GM21526 (cell line): Measurements from ENCODE around the gene SMC1B.
"Not testable (repeated sequence)": the region's sequence is repeated elsewhere in the genome, so short reads cannot be mapped to it uniquely, and the experiment has no call there.

Experiments
- ATAC-seq: cut with Tn5 transposase; IDR thresholded peaks from one replicate; pipeline ENCODE4 v1.9.1; 2021; ENCODE audit warnings: moderate library complexity; ENCODE audit not compliant: unreplicated experiment, low FRiP score

The SMC1B gene

GRCh38 chr22:45308957-45309421, 104.4 kb downstream of the SMC1B start:
- no peak for ATAC-seq

- ATAC-seq, result no peak
These were observed 104.9 kb downstream of the SMC1B start for GRCh38 chr22:45308391-45308956.

DNA sequence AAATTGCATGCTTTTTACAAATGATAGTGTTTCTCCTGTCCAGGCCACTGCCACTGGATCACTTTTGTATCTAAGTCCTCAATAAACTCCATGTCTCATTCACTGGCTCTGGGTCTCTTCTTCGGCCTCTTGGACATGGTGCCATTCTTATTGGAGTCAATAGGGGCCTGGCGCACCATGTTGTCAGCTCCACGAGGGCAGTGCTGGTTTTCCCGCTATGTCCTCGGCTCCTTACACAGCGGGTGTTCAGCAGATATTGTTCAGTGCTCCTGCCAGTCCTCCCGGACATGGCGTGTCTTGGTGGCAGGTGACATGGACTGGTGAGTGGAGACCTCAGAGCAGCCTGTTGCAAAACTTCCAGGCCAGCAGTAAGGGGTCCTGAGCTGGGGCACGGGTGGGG, 107.3 kb downstream of the SMC1B start:
- ATAC-seq, result no peak

DNA sequence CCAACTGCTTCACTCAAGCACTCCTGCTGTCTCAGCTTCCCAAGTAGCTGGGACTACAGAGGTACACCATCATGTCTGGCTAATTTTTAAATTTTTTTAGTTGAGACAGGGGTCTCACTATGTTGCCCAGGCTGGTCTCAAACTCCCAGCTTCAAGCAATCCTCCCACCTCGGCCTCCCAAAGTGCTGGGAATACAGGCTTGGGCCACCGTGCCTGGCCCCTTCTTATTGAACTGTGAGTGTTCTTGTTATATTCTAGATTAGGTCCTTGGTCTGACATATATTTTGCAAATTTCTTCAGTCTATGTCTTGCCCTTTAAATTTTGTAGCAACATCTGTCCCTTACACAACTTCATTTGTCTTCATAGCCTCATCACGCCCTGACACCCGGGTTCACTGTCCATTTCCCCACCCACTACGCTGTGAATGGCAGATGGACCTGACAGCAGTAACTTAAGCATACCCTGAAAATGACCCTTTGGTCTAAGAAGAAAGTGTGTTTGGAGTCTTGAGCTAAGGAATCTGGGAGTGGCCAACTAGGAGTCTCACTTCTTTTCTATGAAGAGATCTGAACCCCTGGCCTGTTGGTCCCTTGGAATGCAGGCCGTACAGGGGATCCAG, 107.8 kb downstream of the SMC1B start:
- ATAC-seq, result no peak

DNA sequence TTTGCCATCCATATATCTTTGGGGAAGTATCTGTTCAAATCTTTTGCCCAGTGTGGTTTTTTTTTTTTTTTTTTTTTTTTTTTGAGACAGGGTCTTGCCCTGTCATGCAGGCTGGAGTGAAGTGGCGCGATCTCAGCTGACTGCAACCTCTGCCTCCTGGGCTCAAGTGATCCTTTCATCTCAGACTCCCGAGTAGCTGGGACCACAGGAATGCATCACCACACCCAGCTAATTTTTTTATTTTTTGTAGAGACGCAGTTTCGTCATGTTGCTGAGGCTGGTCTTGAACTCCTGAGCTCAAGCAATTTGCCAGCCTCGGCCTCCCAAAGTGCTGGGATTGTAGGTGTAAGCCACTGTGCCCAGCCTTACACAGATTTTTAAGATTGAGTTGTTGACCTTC, 108.4 kb downstream of the SMC1B start:
- no peak for ATAC-seq

DNA sequence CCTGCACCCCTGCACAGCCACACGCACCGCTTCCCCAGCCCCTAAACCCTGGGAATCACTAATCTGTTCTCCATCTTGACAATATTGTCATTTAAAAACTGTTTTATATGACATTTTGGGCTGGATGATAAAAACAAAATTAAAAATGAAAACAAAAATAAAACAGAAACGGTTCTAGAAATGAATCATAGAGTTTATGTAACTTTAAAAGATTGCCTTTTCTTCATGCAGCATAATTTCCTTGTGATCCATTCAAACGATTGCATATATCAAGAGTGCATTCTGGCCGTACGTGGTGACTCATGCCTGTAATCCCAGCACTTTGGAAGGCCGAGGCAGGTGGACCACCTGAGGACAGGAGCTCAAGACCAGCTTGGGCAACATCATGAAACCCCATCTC, 110.2 kb downstream of the SMC1B start:
- no peak for ATAC-seq

DNA sequence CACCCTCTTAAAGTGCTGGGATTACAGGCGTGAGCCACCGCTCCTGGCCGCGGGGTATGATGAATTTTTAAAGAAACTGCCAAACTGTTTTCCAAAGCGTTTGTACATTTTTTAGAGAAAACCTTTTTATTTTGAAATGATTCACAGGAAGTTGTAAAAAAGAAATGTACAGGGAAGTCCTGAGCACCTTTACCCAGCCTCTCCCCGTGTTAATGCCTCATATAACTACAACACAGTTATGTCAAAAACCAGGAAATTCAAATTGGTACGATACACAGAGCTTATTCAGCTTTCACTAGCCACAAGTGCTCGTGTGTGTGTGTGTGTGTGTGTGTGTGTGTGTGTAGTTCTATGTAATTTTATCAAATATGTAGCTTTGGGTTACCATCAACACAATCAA, 110.6 kb downstream of the SMC1B start:
- ATAC-seq, result no peak

- no peak for ATAC-seq
These were observed 114.4 kb downstream of the SMC1B start for GRCh38 chr22:45298934-45299505.

DNA sequence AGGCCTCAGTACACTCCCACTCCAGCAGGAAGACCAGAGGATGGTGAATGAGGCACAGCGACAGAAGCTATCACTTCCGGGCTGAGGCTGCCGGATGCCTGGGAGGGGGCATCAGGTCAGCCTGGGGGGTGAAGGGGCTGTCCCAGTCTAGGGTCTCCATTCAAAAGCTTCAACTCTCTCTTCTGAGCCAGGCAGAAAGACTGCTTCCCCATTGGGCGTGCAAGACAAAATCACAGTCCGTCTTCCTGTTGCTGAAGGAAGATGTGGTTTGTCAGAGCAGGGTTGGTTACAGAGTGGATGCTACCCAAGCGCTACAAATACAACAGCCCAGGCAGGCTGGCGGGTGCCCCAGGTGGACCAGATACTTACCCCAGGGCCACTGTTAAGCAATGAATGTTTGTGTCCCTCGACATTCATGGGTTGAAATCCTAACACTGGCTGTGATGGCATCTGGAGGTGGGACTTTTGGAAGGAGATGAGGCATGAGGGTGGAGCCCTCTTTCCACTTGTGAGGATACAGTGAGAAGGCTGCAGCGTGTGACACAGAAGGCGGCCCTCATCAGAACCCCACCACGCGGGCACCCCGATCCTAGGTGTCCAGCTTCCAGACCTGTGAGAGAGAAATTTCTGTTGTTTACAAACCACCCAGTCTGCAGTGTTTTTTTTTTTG, 116.6 kb downstream of the SMC1B start:
- no peak for ATAC-seq

GRCh38 chr22:45295492-45295891, 117.9 kb downstream of the SMC1B start:
- ATAC-seq, result no peak

DNA sequence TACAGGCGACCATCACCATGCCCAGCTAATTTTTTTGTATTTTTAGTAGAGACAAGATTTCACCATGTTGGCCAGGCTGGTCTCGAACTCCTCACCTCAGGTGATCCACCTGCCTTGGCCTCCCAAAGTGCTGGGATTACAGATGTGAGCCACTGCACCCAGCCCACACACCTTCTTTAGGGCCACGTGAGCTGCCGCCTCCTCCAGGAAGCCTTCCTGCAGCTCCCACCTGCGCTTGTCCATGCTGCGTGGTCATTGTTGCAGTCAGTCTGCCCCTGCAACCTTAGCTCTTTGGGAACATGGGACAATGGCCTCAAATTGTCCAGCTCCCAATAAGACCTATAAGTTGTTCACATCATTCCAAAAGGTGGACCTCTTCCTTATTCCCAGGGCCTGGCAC, 118.4 kb downstream of the SMC1B start:
- ATAC-seq, result not testable (repeated sequence)
